TTC549 (cell line): ENCODE measurements around the gene LINC00632.
A peak's percentile ranks its signal among the peaks of the same experiment; 100 is the strongest.

Experiments
- FAIRE-seq: peaks from 2 replicates; lab custom pipeline; 2012; peaks lifted over from hg19 to GRCh38; lab: Jason Lieb, UNC

LINC00632 gene

GRCh38 chrX:140765043-140765784 is 55.7 kb downstream of the LINC00632 start:
- no peak for FAIRE-seq

DNA sequence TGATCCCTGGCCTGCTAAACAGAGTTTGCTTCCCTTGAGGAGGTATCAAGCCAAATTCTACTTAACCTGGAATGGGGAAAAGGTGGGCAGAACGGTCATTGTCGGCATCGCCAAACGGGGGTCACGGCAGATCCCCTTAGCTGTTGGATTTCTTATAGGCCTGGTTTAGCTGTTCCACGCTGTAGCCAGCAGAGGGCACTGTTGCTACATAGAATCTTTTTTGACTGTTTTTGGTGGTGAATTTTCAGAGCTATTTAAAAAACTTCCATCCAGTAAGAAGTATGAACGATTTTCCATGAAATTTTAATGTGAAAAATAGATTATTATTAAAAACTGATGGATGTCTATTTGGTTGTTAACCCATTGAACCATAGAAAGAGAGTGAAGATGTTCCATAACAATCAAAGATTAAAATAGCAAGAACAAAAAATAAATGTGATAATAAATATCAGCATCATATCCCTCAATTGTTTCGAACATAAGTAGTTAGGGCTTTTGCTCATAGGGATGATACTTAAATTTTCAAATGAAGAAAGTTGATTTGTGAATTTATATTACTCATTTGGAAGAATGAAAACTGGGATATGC is 56.6 kb downstream of the LINC00632 start:
- peak; percentile 53 for FAIRE-seq

- no peak for FAIRE-seq
Measured at GRCh38 chrX:140767646-140768045, 58.1 kb downstream of the LINC00632 start.

DNA sequence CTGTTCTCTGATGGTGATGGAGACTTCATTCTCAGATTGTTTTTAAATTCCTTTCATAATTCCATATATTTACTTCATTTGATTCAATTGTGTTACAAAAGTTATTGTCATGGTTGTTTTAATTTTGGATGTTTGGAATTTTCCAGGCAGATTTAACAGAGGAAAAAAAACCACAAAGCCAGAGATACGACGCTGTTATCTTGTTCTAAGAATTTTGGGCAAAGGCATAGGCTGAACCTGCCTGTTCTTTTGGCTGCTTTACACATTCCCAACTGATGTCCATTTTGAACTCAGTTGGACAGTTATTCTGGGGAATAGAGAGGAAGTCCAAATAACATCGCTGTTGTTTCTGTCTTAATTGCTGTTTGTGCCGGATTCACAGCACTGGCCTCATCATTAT is 65.7 kb downstream of the LINC00632 start:
- no peak for FAIRE-seq

DNA sequence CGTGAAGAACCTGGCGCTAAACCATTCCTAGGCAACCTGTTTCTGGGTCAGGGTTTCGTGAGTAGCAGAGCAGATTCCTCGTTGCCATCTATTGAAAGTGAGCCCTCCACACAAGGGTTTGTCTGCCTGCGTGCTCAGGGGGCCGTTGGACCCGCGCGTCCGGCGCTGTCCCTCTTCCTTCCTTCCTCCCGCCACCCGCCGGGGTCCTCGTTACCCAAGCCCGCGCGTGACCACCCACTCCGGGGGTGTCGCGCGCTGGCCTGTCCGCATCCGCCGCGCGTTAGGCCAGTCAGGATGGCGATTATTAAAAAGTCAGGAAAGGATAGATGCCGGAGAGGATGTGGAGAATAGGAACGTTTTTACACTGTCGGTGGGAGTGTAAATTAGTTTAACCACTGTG is 66.8 kb downstream of the LINC00632 start:
- FAIRE-seq, result no peak

DNA sequence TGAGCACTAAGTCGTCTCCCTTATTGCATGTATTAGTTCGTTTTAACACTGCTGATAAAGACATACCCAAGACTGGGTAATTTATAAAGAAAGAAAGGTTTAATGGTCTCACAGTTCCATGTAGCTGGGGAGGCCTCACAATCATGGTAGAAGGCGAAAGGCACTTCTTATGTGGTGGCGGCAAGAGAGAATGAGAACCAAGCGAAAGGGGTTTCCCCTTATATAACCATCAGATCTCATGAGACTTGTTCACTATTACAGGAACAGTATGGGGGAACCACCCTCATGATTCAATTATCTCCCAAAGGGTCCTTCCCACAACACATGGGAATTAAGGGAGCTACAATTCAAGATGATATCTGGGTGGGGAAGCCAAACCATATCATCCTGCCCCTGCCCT is 85.1 kb downstream of the LINC00632 start:
- no peak for FAIRE-seq

GRCh38 chrX:140799216-140799615 is 89.7 kb downstream of the LINC00632 start:
- FAIRE-seq, result no peak

- no peak for FAIRE-seq
Measured at GRCh38 chrX:140804292-140804691, 94.7 kb downstream of the LINC00632 start.

GRCh38 chrX:140815868-140816267 is 106.3 kb downstream of the LINC00632 start:
- no peak for FAIRE-seq

DNA sequence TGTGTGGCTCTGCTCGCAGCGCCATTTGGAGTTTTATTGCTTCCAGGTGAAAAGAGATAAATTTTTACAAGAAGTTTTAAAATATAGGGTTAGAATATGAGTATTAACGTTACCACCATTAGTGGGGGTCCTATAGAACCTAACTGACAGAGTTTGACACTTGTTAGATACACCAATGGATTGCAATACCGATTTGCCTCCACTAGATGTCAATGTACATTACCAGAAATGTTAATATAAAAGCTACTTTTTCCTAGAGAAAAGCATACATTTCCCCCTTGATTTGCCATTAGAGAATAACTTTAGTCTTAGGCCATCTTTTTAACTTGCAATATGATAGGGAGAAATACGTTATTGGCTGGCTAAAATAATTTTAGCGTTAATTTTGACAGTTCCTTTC is 108.4 kb downstream of the LINC00632 start:
- FAIRE-seq, result peak; percentile 39

DNA sequence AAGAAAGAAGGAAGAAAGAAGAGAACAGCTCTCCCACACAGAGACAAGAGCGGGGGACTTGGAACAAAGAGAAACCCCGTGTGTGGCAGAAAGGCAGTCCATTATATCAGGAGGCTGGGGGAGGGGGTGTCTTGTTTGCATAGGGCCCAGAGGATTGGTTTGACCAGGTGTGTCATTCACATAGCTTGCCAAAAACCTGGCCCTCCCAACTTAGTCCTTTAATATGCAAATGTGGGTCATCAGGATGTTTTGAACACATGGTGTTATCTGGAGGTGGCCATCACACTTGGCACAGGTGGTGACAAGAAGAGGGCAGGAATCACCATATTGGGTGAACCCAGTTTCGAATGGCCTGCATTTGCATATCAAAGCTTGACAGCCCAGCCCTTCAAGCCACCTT is 111.7 kb downstream of the LINC00632 start:
- no peak for FAIRE-seq

- no peak for FAIRE-seq
Measured at GRCh38 chrX:140822184-140822583, 112.6 kb downstream of the LINC00632 start.

- FAIRE-seq, result no peak
Measured at GRCh38 chrX:140822861-140823260, 113.3 kb downstream of the LINC00632 start.

- no peak for FAIRE-seq
Measured at GRCh38 chrX:140836874-140837273, 127.3 kb downstream of the LINC00632 start.
